Stimulated activated naive CD8-positive, alpha-beta T cell treated with anti-CD3 and anti-CD28 coated beads, Interleukin-15, amount 100 ng/mL, for 72 hours (primary cell): ENCODE results near the gene ADAD2.

ENCODE experiments used
- ATAC-seq: fragments of 150-1000 bp; cut with Tn5 transposase; 2 replicates; pipeline ENCODE4 v1.10.0; 2021; ENCODE audit warnings: mild to moderate bottlenecking, moderate library complexity
- DNase-seq, 2 donors: peaks; one replicate each; pipeline ENCODE4 v3.0.0; 2021 to 2022
- H3K27ac Mint-ChIP-seq, 2 donors: one replicate each; pipeline ENCODE4 v1.8.0; 2022; ENCODE audit warnings: mild to moderate bottlenecking in 2 of 2, mixed read lengths in 2 of 2, moderate library complexity in 2 of 2
- H3K27me3 Mint-ChIP-seq: one replicate; pipeline ENCODE4 v1.8.0; 2022; ENCODE audit warnings: mixed read lengths
- H3K4me1 Mint-ChIP-seq: one replicate; pipeline ENCODE4 v1.8.0; 2022; ENCODE audit warnings: mild to moderate bottlenecking, mixed read lengths
- H3K4me3 Mint-ChIP-seq, 2 donors: one replicate each; pipeline ENCODE4 v1.8.0; 2022; ENCODE audit warnings: mild to moderate bottlenecking in 2 of 2, mixed read lengths in 2 of 2, moderate library complexity in 1 of 2
- H3K9me3 Mint-ChIP-seq, 2 donors: one replicate each; pipeline ENCODE4 v1.8.0; 2022; ENCODE audit warnings: mixed read lengths in 2 of 2

The ADAD2 gene

GRCh38 chr16:84220851-84221250 lies 29.9 kb downstream of the ADAD2 start:
- Mint-ChIP-seq H3K4me1 (no peaks in the 10 kb centered on the region), H3K4me3 (no peak overlapping the region), H3K27me3 (peaks cover 13% of the 10 kb centered on the region), H3K27ac (peak overlapping the region in 1 of 2 donors; percentile 6), H3K9me3 (no peaks in the 10 kb centered on the region)
- ATAC-seq, result no peak
- no peak for DNase-seq

DNA sequence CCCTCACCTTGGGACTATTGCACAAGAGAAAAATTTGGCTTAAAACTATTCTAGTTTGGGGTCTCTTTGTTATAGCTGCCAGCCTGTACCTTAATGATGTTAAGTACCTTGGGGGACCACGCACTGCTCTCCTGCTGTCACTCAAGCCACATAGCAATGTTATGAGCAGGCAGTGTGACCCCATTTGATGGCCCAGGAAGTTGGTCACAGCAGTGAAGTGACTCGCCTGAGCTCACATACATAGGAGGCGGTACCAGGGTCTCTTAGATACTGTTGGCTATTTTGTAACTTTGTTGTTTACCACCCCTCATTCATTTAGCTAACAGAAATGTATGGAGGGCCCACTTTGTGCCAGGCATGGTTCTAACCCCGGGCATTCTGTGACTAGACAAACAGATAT lies 32.5 kb downstream of the ADAD2 start:
- ATAC-seq (no peak), DNase-seq (no peak)
- H3K4me3 Mint-ChIP-seq, result no peak overlapping the region
- H3K4me1 Mint-ChIP-seq, result no peaks in the 10 kb centered on the region
- H3K9me3 Mint-ChIP-seq, result no peaks in the 10 kb centered on the region
- H3K27ac Mint-ChIP-seq, result no peak overlapping the region
- H3K27me3 Mint-ChIP-seq, result peaks cover 30% of the 10 kb centered on the region

- no peak overlapping the region for H3K4me3 Mint-ChIP-seq
- no peaks in the 10 kb centered on the region for H3K4me1 Mint-ChIP-seq
- DNase-seq, result no peak
- H3K27me3 Mint-ChIP-seq, result peaks cover 23% of the 10 kb centered on the region
- H3K9me3 Mint-ChIP-seq, result no peaks in the 10 kb centered on the region
- ATAC-seq, result no peak
- H3K27ac Mint-ChIP-seq, result no peak overlapping the region
These were observed 33.6 kb downstream of the ADAD2 start for GRCh38 chr16:84224554-84224953.

GRCh38 chr16:84225126-84225525 lies 34.2 kb downstream of the ADAD2 start:
- Mint-ChIP-seq H3K27ac (no peak overlapping the region), H3K27me3 (peaks cover 23% of the 10 kb centered on the region)
- no peak for DNase-seq

GRCh38 chr16:84225571-84225970 lies 34.6 kb downstream of the ADAD2 start:
- H3K4me1 Mint-ChIP-seq, result no peaks in the 10 kb centered on the region
- no peak overlapping the region for H3K4me3 Mint-ChIP-seq
- H3K9me3 Mint-ChIP-seq, result no peaks in the 10 kb centered on the region
- H3K27me3 Mint-ChIP-seq, result peaks cover 25% of the 10 kb centered on the region
- H3K27ac Mint-ChIP-seq, result no peak overlapping the region
- ATAC-seq, result no peak
- DNase-seq, result no peak

More at GRCh38 chr16:84225126-84225525, 34.2 kb downstream of the ADAD2 start:
- ATAC-seq, result no peak
- H3K4me1 Mint-ChIP-seq, result no peaks in the 10 kb centered on the region
- H3K9me3 Mint-ChIP-seq, result no peaks in the 10 kb centered on the region
- H3K4me3 Mint-ChIP-seq, result no peak overlapping the region

- ATAC-seq (no peak), DNase-seq (no peak)
- Mint-ChIP-seq H3K4me3 (no peak overlapping the region), H3K4me1 (no peaks in the 10 kb centered on the region), H3K27me3 (peaks cover 30% of the 10 kb centered on the region), H3K9me3 (no peaks in the 10 kb centered on the region), H3K27ac (peak overlapping the region in 1 of 2 donors; percentile 68)
These were observed 35.1 kb downstream of the ADAD2 start for GRCh38 chr16:84226026-84226425.

- Mint-ChIP-seq H3K9me3 (no peaks in the 10 kb centered on the region), H3K4me3 (no peak overlapping the region), H3K4me1 (no peaks in the 10 kb centered on the region), H3K27ac (no peak overlapping the region), H3K27me3 (peaks cover 43% of the 10 kb centered on the region)
- ATAC-seq (no peak), DNase-seq (no peak)
These were observed 36.6 kb downstream of the ADAD2 start for GRCh38 chr16:84227548-84227947.

DNA sequence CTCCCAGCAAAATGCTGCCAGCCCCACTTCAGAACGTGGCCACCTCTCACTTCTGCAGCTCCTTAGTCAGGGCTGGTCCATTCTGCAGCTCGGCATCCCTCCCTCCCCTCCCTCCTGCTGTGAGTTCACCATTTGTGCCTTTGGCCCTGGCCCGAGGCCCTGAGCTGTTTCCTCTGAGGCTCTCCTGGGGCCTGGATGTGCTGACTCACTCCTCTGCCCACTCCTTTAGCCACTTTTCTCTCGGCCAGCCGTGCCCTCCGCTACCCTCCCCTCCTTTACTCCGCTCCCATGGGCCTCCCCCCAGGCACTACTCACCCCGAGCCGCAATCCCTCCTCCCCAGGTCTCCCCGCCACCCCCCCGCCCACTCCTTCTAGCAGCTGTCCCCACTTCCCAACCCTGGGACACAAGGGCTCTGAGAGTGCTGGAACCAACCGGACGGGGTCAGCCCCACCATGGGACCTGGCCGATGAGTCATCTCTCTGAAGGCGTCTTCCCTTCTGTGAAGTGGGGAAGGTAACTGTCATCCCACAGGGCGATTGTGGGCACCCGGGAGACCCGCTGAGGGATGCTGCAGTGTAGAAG lies 37.4 kb downstream of the ADAD2 start:
- ATAC-seq, result no peak
- peaks cover 44% of the 10 kb centered on the region for H3K27me3 Mint-ChIP-seq
- no peak for DNase-seq

DNA sequence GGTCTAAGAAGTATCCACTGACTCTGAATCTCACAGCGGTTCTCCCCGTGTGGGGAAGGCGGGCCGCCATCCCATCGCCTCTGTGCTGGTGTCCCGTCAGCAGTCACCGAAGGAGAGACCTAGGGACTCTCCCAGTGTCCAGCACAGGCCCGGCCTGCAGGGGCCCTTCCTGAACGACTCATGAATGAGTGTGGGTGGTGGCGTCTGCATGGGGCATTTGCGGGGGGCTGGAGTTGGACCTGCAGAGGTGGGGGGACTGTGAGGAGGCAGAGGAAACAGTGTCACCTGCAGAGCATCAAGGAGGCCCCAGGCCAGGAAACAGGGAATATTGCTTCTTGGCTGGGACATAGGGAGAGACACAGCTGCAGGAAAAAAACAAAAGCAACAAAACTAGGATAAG lies 38.5 kb downstream of the ADAD2 start:
- no peak overlapping the region for H3K4me3 Mint-ChIP-seq
- peaks cover 45% of the 10 kb centered on the region for H3K27me3 Mint-ChIP-seq
- no peak for ATAC-seq
- H3K9me3 Mint-ChIP-seq, result no peaks in the 10 kb centered on the region
- no peak overlapping the region for H3K27ac Mint-ChIP-seq
- H3K4me1 Mint-ChIP-seq, result no peaks in the 10 kb centered on the region
- DNase-seq, result no peak

More for the DNA sequence above, 37.4 kb downstream of the ADAD2 start:
- Mint-ChIP-seq H3K4me1 (no peaks in the 10 kb centered on the region), H3K27ac (no peak overlapping the region), H3K9me3 (no peaks in the 10 kb centered on the region), H3K4me3 (no peak overlapping the region)

DNA sequence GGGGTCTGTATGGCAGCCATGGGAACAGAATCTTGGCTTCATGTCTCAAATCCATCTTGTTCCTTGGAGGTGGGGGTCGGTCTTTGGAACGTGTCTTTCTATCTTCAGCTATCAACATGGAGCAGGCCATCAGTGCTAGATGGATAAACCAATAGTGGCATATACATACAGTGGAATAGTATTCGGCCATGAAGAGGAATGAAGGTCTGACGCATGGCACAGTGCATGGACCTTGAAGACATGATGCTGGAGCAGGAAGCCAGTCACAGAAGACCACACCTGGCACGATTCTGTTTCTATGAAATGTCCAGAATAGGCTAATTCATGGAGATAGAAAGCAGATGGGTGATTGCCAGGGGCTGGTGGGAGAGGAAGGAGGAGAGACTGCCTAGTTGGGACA lies 41.1 kb downstream of the ADAD2 start:
- peaks cover 45% of the 10 kb centered on the region for H3K27me3 Mint-ChIP-seq
- no peaks in the 10 kb centered on the region for H3K4me1 Mint-ChIP-seq
- no peaks in the 10 kb centered on the region for H3K9me3 Mint-ChIP-seq
- peak overlapping the region in 1 of 2 donors; percentile 50 for H3K27ac Mint-ChIP-seq
- no peak overlapping the region for H3K4me3 Mint-ChIP-seq
- DNase-seq (no peak), ATAC-seq (no peak)

GRCh38 chr16:84232969-84233368 lies 42.0 kb downstream of the ADAD2 start:
- H3K27me3 Mint-ChIP-seq, result peaks cover 38% of the 10 kb centered on the region
- H3K9me3 Mint-ChIP-seq, result no peaks in the 10 kb centered on the region
- no peak for ATAC-seq
- no peak for DNase-seq
- H3K4me3 Mint-ChIP-seq, result no peak overlapping the region
- no peak overlapping the region for H3K27ac Mint-ChIP-seq
- no peaks in the 10 kb centered on the region for H3K4me1 Mint-ChIP-seq

- DNase-seq, result no peak
- Mint-ChIP-seq H3K9me3 (no peaks in the 10 kb centered on the region), H3K4me3 (no peak overlapping the region), H3K4me1 (no peaks in the 10 kb centered on the region), H3K27ac (no peak overlapping the region), H3K27me3 (peaks cover 39% of the 10 kb centered on the region)
- ATAC-seq, result no peak
These were observed 42.8 kb downstream of the ADAD2 start for GRCh38 chr16:84233748-84234147.

- Mint-ChIP-seq H3K4me1 (no peaks in the 10 kb centered on the region), H3K4me3 (no peak overlapping the region), H3K9me3 (no peaks in the 10 kb centered on the region), H3K27me3 (peaks cover 48% of the 10 kb centered on the region), H3K27ac (no peak overlapping the region)
- DNase-seq, result no peak
- ATAC-seq, result no peak
These were observed 43.6 kb downstream of the ADAD2 start for GRCh38 chr16:84234321-84235241.

GRCh38 chr16:84236671-84237070 lies 45.7 kb downstream of the ADAD2 start:
- ATAC-seq (no peak), DNase-seq (no peak)

GRCh38 chr16:84237994-84238750 lies 47.2 kb downstream of the ADAD2 start:
- Mint-ChIP-seq H3K4me3 (no peak overlapping the region), H3K9me3 (no peaks in the 10 kb centered on the region), H3K27ac (no peak overlapping the region), H3K27me3 (peaks cover 53% of the 10 kb centered on the region), H3K4me1 (no peaks in the 10 kb centered on the region)
- ATAC-seq (no peak), DNase-seq (no peak)

More at GRCh38 chr16:84236671-84237070, 45.7 kb downstream of the ADAD2 start:
- Mint-ChIP-seq H3K4me3 (no peak overlapping the region), H3K27ac (no peak overlapping the region), H3K4me1 (no peaks in the 10 kb centered on the region), H3K9me3 (no peaks in the 10 kb centered on the region), H3K27me3 (peaks cover 55% of the 10 kb centered on the region)
